Left kidney (tissue), 2 donors: ENCODE results near the gene SGPL1. TPM values are rescaled to one million over a fixed set of nuclear protein-coding genes. Genes with fewer than 3 reads are reported as not detected.
"Not testable (repeated sequence)": the region's sequence is repeated elsewhere in the genome, so short reads cannot be mapped to it uniquely, and the experiment has no call there.

Source experiments
- DNase-seq: peaks from one replicate; pipeline ENCODE4 v3.0.0-alpha.2; 2013
- polyA plus RNA-seq: library from polyadenylated mRNA; unstranded; fragments of 120-200 nt; gene quantifications from one replicate; pipeline ENCODE4 v1.2.1, GENCODE V29; 2013; ENCODE audit not compliant: insufficient read length

Gene SGPL1
- polyA plus RNA-seq, 1 donor: 78.4 TPM

GRCh38 chr10:70840836-70841235, 25.1 kb downstream of the SGPL1 start:
- no peak for DNase-seq

GRCh38 chr10:70843333-70843732, 27.6 kb downstream of the SGPL1 start:
- no peak for DNase-seq

- no peak for DNase-seq
These were observed 28.2 kb downstream of the SGPL1 start for GRCh38 chr10:70843776-70844489.

- DNase-seq: no peak
These were observed 29.5 kb downstream of the SGPL1 start for GRCh38 chr10:70845256-70845655.

- DNase-seq: no peak
These were observed 30.1 kb downstream of the SGPL1 start for GRCh38 chr10:70845816-70846215.

- no peak for DNase-seq
These were observed 31.0 kb downstream of the SGPL1 start for GRCh38 chr10:70846795-70847194.

GRCh38 chr10:70847659-70848360, 32.1 kb downstream of the SGPL1 start:
- DNase-seq: no peak

GRCh38 chr10:70849582-70850016, 33.9 kb downstream of the SGPL1 start:
- DNase-seq: no peak

- DNase-seq: no peak
These were observed 34.3 kb downstream of the SGPL1 start for GRCh38 chr10:70850097-70850496.

- DNase-seq: no peak
These were observed 36.1 kb downstream of the SGPL1 start for GRCh38 chr10:70851597-70852475.

- DNase-seq: no peak
These were observed 37.3 kb downstream of the SGPL1 start for GRCh38 chr10:70853038-70853437.

- DNase-seq: no peak
These were observed 37.7 kb downstream of the SGPL1 start for GRCh38 chr10:70853457-70853856.

- DNase-seq: no peak
These were observed 40.7 kb downstream of the SGPL1 start for GRCh38 chr10:70856454-70856853.

- no peak for DNase-seq
These were observed 43.0 kb downstream of the SGPL1 start for GRCh38 chr10:70858759-70859158.

GRCh38 chr10:70861495-70862197, 45.9 kb downstream of the SGPL1 start:
- not testable (repeated sequence) for DNase-seq

GRCh38 chr10:70863470-70864160, 47.9 kb downstream of the SGPL1 start:
- DNase-seq: no peak

GRCh38 chr10:70864935-70865334, 49.2 kb downstream of the SGPL1 start:
- no peak for DNase-seq

- DNase-seq: no peak
These were observed 50.7 kb downstream of the SGPL1 start for GRCh38 chr10:70866424-70866823.

- DNase-seq: no peak
These were observed 56.5 kb downstream of the SGPL1 start for GRCh38 chr10:70872291-70872690.

- DNase-seq: no peak
These were observed 58.3 kb downstream of the SGPL1 start for GRCh38 chr10:70874061-70874460.

- no peak for DNase-seq
These were observed 63.5 kb downstream of the SGPL1 start for GRCh38 chr10:70879207-70879606.
